ENCODE data around the gene TNS3. TPM values are rescaled to one million over a fixed set of nuclear protein-coding genes. Genes with fewer than 3 reads are reported as not detected.

The TNS3 gene
- total RNA-seq, 1 experiment from 2014 or later, result 9.5 TPM

- TF ChIP-seq CTCF (conservative IDR thresholded peaks at IDR 0.05), result no peak
- Histone ChIP-seq H3K79me2 (ENCODE audit: insufficient read depth, low read length) (no peaks in the 10 kb centered on the region), H3K9ac (ENCODE audit: extremely low read depth, insufficient read length, low read length) (no peak overlapping the region), H3K23ac (ENCODE audit: insufficient read length, low read depth, low read length) (no peak overlapping the region), H4K20me1 (ENCODE audit: control insufficient read depth, insufficient read depth, insufficient read length) (no peaks in the 10 kb centered on the region), H3K9me3 (ENCODE audit: control insufficient read depth, low read depth, low read length) (no peaks in the 10 kb centered on the region), H3T11ph (ENCODE audit: low read length) (no peak overlapping the region), H4K8ac (replicated peaks; ENCODE audit: insufficient read length, low read depth, low read length) (no peak overlapping the region), H2BK20ac (ENCODE audit: low read depth, low read length, poor library complexity, severe bottlenecking) (no peak overlapping the region), H2BK12ac (ENCODE audit: insufficient read length, low read depth, low read length) (no peak overlapping the region), H2BK5ac (ENCODE audit: insufficient read length, low read length) (no peak overlapping the region), H3K79me1 (ENCODE audit: insufficient read depth, low read depth, low read length, poor library complexity, severe bottlenecking) (no peaks in the 10 kb centered on the region), H3K4ac (ENCODE audit: low read depth, low read length) (no peak overlapping the region), H4K91ac (ENCODE audit: insufficient read length, low read depth, low read length) (no peak overlapping the region), H3K56ac (ENCODE audit: insufficient read length, low read depth, low read length) (no peak overlapping the region), H2BK15ac (ENCODE audit: low read depth, low read length) (no peak overlapping the region), H2AK5ac (ENCODE audit: insufficient read length, low read length) (no peak overlapping the region), H3K18ac (ENCODE audit: insufficient read length, low read depth, low read length) (no peak overlapping the region), H3K4me2 (ENCODE audit: insufficient read depth, insufficient read length, low read length) (no peak overlapping the region), H3K27ac (ENCODE audit: insufficient read length, low read depth, low read length) (no peak overlapping the region), H3K14ac (ENCODE audit: insufficient read depth, low read length) (no peak overlapping the region; the same call in 1 of the 2 replicates), H2AFZ (ENCODE audit: low read length) (no peak overlapping the region), H4K5ac (ENCODE audit: insufficient read length, low read depth, low read length) (no peak overlapping the region), H2BK120ac (ENCODE audit: low read depth, low read length, poor library complexity, severe bottlenecking) (no peak overlapping the region), H3K27me3 (ENCODE audit: insufficient read depth, low read length) (no peaks in the 10 kb centered on the region), H3K4me1 (ENCODE audit: insufficient read depth, low read length) (no peaks in the 10 kb centered on the region; the same call in 1 of the 2 replicates), H3K23me2 (ENCODE audit: insufficient read length, low read depth, low read length, poor library complexity, severe bottlenecking) (no peaks in the 10 kb centered on the region)
- DNase-seq, result no peak
- no peaks in the 10 kb centered on the region; a peak in 2 of 7 replicates for H3K36me3 Mint-ChIP-seq (ENCODE audit: insufficient read depth in 1 of 3, low read depth in 3 of 3)
- H3K9me3 Mint-ChIP-seq, result peaks cover 0 to 3% of the 10 kb centered on the region in 2 experiments; a peak in 1 of 5 replicates
- peaks cover 25 to 44% of the 10 kb centered on the region in 2 experiments for H3K4me1 Mint-ChIP-seq
- H3K27me3 Mint-ChIP-seq (ENCODE audit: low read depth), result peaks cover 34% of the 10 kb centered on the region
- no peak overlapping the region for H3K4me3 Mint-ChIP-seq
- H3K27ac Mint-ChIP-seq, result 0 out of 7 replicates have a peak overlapping the region, but pooled peaks of 1 of the 3 experiments have one; percentile 74
- no CpG with 5 or more reads among the region's 7 CpGs for WGBS (ENCODE audit: extremely low coverage, insufficient read length, low lambda C conversion rate)
Observed at GRCh38 chr7:47496666-47497065, 85.2 kb downstream of the TNS3 start.
